NCI-H748 treated with DMSO at 0.1 percent for 48 hours (cell line): ENCODE measurements around the gene TLE6.
"Not testable (repeated sequence)": the region's sequence is repeated elsewhere in the genome, so short reads cannot be mapped to it uniquely, and the experiment has no call there.

Experiments used
- DNase-seq: peaks from one replicate; lab custom pipeline; 2025; lab: John Stamatoyannopoulos, UW

Gene TLE6

DNA sequence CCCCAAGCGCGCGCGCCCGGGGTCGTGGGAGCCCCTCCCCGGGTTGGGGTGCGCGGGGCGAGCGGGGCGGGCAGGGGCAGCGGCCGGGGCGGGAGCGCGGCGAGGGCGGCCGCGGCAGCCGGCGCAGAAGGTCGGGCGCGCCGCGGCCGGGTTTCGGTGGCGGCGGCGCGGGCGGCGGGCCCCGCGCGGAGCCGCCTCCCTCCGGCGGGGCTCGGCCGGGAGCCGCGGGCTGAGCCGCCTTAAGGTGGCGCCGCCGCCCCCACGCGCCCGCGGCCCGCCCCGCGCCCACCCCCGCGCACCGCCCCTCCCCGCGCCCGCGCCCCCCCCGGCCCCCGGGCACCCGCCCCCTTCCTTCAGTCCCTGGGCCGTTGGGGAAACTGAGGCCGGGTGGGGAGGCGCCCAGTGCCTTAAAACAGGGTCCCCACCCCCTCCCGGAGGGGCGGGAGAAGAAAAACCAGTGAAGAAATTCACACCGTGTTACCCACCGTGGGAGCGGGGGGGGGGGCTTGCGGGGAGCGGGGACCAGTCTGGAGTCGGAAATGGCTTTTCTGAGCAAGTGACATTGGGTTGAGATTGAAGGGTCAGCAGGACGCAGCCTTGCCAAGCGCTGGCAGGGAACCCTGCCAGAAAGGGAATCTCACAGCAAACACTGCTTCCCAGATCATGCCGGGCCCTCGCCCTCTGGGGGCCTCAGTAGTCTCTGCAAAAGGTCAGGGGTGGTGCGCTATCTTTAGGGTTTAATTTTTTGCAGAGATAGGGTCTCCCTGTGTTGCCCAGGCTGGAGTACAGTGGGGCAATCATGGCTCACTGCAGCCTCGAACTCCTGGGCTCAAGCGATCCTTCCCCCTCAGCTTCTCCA lies 51.9 kb downstream of the TLE6 start, which contains the start of gene TLE2:
TSS of gene TLE2 (minus strand) at position 216 of the 859 bp plus-strand sequence. CDS start 376 bp downstream, outside the sequence.
- no peak for DNase-seq

DNA sequence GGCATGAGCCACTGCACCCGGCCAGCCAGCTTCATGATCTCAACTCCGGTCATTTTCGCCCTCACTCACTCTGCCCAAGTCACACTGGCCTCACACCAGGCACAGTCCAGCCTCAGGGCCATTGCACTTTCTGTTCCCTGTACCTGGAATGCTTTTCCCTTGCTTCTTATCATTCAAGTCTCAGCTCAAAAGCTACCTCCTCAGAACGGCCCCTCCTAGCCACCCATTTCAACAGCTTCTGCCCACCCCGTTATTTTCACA lies 54.2 kb downstream of the TLE6 start:
- no peak for DNase-seq

DNA sequence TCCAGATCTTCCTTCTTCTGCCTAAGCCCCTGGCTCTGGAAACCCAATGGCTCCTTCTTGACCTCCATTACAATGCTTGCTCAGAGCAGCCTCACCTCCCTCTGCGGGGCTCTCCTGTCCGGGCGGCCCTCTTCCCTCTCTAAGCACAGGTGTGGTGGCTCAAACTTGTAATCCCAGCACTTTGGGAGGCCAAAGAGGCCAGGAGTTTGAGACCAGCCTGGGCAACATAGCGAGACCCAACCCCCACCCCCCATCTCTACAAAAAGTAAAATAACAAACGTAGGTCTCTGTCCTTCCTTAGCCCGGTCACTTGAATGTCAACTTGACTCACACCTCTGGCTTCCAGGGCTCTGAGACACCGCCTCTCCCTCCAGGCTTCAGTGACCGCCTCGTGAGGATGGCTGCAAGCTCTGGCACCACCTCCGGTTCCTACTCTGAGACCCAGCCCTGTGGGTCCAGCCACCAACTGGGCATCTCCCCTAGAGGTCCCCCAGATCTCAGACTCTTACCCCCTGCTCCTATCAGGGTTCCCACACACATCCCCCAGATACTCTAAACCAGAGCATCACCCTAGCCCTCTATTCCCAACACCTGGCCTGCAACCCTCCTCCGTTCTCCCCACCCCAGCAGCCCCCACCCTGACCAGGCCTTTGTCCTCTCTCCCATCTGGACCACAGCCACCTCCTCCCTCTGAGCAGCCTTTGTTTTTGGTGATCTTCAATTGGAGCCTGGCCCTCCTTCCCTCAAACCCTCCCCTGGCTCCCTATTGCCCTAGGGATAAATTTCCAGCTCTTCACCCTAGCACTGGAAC lies 56.4 kb downstream of the TLE6 start:
- DNase-seq = no peak

- DNase-seq = no peak
These were observed 57.0 kb downstream of the TLE6 start for GRCh38 chr19:3034406-3034655.

- DNase-seq = no peak
These were observed 57.5 kb downstream of the TLE6 start for GRCh38 chr19:3034656-3035541.

DNA sequence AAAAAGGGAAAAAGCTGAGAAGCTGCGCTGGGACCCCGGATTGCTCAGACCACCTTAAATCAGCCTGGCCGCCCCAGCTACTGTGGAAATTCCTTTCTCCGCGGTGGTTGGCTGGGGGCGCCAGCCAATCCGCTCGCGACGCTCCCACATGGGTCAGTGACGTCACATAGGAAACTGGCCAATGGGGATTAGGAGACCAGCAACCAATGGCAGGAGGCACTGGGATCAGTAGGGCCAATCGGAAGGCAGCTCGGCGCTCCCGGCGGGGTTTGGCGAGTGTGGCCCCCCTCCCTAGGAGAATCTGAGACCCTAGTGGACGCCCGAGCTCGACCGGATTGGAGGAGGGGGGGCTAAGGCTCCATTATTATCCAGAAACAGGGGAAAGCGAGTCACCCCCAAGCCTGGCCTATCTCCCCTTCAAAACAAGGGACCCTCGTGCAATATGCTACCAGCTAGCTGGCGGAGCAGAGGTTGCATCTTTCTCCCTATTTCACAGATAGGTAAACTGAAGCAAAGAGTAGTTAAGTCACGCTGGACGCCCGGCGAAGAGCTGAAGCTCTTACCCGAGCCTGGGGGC lies 58.3 kb downstream of the TLE6 start:
- peak; percentile 89 for DNase-seq

DNA sequence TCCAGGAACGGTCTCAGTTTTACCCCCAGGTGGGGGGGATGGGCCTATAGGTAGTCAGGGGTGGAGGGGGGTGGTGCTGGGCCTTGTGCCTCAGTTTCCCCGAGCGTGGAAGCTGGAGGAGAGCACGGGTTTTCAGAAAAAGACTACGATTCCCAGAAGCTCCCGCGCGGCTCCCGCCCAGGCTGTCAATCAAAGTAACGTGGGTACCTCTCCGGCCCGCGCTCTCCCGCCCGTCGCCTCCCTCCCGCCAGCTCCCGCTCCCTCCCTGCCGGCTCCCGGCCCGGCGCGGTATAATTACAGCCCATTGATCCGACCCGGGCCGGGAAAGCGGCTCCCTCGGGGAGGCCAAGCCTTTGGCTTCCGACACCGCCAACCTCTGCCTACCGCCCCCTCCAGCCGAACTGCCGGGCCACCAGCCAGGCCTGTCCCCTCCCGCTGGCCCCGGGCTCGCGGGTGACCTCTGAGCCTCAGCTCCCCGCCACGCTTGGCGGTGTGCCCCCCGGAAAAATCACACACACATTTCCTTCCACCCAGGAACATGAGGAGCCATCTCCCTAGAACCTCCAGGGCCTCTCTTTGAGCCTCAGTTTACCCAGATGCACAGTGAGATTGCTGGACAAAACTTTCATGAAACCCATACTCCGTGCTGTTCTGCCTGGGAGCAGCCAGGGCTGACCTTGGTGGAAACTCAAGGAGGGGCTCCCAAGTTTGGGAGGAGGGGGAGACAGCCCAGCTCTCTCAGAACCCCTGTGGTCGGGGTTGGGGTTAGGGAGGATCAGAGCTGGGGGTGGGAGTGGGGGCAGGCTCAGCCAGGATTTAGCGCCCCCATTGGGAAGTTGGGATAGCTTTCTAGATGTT lies 59.0 kb downstream of the TLE6 start:
- DNase-seq = peak; percentile 54

GRCh38 chr19:3036977-3037544 lies 59.7 kb downstream of the TLE6 start:
- DNase-seq = not testable (repeated sequence)

DNA sequence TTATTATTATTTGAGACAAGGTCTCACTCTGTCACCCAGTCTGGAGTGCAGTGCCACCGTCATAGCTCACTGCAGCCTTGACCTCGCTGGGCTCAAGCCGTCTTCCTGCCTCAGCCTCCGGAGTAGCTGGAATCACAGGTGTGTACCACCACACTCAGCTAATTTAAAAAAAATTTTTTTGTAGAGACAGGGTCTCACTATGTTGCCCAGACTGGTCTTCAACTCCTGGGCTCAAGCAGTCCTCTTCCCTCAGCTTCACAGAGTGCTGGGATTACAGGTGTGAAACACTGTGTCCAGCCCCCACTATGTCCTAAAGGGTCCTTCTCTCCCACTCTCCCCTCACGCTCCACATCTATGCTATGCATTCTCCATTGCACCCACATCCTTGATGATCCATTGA lies 60.9 kb downstream of the TLE6 start:
- no peak for DNase-seq

DNA sequence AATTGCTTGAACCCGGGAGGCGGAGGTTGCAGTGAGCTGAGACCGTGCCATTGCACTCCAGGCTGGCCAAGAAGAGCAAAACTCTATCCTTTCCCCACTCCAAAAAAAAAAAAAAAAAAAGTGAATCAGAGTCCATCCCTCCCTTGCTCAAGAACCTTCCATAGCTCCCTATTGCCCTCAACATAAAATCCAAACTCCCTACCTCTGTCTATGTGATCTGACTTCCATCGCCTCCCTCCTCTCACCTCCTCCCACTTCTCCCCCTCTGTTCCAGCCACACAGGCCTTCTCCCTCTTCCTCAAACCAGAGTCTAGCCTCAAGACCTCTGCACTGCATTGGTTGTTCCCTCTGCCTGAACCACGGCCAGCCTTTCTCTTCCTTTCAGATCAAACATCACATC lies 61.8 kb downstream of the TLE6 start:
- no peak for DNase-seq

- no peak for DNase-seq
These were observed 62.3 kb downstream of the TLE6 start for GRCh38 chr19:3039641-3040077.

GRCh38 chr19:3041327-3041726 lies 64.0 kb downstream of the TLE6 start:
- DNase-seq = no peak

- no peak for DNase-seq
These were observed 64.6 kb downstream of the TLE6 start for GRCh38 chr19:3041761-3042620.

DNA sequence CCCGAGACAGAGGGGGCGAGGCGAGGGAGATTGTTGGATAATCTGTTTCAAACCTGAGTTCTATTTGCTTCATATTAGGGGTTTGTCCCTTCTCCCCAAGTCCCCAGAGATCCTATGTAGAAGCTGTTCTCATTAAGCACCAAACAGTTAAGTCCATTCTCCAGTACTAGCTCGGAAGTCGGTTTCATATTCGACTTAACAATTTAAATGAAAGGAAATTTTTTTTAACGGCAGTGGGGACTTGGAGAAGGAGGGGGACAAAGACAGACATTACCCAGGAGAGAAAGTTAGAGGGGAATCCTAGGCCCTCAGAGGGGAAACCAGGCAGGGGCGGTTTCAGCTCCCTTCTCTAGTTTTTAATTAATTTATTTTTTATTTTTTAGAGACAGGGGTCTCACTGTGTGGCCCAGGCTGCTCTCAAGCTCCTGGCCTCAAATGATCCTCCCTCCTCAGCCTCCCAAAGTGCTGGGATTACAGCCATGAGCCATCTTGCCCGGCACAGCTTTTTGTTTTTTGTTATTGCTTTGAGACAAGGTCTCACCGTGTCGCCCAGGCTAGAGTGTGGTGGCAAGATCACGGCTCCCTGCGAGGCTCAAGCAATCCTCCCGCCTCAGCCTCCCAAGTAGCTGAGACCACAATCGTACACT lies 65.4 kb downstream of the TLE6 start:
- DNase-seq = no peak
